Fibroblast of gingiva (primary cell): Measurements from ENCODE around the gene SYNDIG1L.
"Not testable (repeated sequence)": the region's sequence is repeated elsewhere in the genome, so short reads cannot be mapped to it uniquely, and the experiment has no call there.

Experiments used
- DNase-seq: peaks from one replicate; pipeline ENCODE4 v3.0.0-alpha.2; 2011; ENCODE audit warnings: low read depth

SYNDIG1L gene

DNA sequence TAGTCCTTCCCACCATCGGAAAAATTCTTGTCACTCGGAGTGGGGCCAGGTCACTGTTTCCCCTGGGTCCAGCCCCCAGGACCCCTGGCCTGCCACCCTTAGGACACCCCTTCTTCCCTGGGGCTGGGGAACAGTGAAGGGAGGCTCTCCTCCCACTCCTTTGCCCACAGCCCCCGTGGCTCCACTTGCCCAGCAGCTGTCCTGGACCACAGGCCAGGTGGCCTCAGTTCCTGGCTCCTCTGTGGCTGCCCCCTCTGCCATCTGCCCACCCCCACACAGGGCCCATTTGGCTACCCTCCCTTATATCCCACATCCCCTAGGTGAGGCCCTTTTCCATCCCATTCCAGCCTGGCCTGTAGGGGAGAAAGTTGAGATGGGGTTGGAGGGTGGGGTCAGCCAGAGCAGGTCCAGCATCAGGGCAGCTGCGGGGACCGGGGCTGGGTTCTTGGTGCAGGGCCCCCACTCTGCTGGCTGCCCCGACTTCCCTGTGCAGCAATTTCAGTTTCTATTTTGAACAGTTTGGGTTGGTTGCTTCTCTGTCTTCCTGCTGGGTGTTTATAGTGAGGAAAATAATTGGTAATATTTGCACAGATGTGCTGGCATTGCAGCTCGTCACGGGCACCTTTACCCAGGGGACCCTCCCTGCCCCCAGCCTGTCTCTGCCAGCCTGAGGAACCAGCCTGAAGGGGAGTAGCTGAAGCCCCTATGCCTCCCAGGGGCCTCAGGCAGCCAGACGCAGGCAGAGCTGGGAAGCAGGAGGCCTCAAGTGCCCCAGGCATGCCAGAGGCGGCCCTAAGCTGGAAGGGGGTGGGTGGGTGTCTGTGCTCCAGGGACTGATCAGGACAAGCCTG is 23.4 kb downstream of the SYNDIG1L start:
- no peak for DNase-seq

DNA sequence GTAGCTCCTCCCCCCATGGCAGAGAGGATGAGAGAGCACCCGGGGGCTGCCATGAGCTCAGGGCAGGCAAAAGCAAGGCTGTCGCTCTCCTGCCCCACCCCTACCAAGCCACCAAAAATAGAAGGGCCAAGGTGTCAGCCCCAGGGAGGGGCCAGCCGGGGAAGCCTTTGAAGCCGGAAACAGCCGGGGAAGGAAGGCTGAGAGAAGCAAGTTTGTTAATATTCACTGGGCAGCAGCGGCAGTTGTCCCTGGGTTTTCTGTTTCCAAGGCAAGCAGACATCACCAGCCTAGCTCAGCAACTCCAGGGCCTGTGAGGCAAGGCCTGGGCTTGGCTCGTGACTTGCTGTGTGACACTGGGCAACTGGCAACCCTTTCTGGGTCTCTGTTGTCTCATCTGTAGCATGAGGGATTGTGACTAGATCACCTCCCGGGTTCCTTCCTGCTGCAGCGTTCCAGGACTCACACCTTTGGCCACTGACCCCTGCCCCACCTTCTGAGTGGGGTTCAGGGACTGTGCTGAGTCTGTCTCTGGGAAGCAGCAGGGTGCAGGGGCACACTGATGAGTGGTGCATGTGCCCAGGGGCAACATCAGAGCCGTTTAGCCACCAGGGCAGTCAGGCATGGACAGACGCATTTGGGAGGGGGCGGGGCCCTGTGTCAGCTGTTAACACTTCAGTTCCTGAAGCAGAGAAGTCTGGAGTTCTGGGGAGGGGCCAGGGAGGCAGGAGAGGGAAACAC is 24.3 kb downstream of the SYNDIG1L start:
- no peak for DNase-seq

DNA sequence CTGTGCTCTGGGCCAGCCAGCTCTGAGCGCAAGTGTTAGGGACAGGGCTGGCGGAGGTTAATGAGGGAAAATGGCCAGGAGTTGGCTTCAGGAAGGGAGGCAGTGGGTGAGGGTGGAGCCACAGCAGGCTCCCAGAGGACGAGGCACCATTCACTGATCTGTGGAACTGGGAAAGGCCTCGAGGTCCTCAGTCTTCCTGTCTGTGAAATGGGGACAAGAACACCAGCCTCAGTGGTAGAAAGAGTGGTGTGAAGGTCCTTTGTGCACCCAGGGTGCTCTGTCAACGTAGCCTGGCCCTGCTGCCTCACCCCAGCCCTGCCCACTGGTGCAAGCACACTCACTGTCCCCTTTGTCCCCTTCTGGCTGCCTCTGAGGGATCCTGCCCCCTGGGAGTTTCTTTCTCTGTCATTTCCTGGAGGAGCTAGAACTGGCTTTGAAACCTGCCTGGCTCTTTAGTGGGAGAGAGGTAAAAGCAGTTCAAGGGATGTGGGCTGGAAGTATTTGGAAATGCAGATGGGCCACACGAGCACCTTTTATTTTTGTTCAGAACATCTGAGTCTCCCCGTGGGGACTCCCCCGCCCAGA is 25.0 kb downstream of the SYNDIG1L start:
- no peak for DNase-seq

DNA sequence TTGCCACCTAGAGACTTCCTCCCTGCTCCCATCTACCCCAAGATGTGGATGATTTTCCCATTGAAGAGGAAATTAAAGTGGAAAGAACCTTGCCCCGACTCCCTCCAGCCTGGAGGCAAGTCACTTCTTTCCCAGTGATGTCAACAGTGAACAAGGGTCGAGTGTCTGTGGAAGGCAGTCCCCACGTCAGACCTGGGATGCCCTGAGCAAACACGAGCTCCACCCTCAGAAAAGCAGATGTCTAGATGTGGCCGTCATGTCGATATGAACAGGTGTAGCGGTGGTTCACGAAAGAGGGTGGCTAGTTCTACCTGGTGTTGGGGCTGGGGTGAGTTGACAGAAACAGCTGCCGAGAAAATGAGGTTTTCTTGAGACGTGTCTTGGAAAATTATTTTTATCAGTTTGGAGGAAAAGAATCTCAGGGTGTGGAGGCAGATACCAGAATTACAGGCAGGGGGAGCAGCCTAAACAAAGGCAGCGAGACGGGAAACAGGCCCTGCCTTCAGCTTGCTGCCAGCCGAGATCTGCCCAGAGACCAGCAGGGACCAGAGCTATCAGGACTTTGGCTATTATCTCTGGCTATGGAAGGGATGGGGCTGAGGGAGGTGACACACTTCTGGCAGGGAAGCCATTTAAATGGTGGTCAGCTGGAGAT is 25.9 kb downstream of the SYNDIG1L start:
- DNase-seq: no peak

DNA sequence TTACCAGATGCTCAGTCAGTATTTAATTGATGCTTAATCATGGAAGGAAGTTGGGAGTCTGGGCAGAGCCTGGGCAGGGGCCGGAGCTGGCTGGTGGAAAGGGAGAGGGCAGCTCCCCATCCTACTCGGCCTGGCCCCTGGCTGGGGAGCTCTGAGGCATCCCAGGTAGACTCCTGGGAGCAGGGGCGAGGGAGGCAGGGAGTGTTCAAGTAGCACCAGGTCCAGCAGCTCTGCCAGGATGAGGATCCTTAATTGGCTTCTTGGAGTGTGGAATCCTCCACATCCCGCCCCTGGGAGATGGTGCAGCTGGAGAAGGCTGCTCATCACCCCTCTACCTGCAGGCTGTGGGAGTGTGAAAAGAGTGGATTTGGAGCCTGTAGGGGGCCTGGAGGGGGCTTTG is 30.9 kb downstream of the SYNDIG1L start:
- no peak for DNase-seq

DNA sequence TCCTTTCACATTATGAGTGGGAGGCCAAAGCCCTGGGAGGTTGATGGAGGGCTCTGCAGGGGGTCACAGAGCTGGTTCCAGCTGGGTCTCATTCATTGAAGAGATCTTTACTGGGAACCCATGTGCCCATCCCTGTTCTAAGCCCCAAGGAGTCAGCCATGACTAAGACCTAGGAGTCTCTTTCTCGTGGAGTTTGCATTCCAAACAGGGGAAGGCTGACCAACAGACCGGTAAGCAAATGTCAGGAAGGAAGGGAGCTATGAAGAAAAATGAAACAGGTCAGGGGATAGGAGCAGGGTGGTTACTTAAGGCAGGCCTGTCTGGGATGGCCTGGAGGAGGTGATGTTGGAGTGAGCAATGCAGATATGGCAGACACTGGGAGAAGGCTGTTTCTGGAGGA is 31.5 kb downstream of the SYNDIG1L start:
- DNase-seq: no peak

DNA sequence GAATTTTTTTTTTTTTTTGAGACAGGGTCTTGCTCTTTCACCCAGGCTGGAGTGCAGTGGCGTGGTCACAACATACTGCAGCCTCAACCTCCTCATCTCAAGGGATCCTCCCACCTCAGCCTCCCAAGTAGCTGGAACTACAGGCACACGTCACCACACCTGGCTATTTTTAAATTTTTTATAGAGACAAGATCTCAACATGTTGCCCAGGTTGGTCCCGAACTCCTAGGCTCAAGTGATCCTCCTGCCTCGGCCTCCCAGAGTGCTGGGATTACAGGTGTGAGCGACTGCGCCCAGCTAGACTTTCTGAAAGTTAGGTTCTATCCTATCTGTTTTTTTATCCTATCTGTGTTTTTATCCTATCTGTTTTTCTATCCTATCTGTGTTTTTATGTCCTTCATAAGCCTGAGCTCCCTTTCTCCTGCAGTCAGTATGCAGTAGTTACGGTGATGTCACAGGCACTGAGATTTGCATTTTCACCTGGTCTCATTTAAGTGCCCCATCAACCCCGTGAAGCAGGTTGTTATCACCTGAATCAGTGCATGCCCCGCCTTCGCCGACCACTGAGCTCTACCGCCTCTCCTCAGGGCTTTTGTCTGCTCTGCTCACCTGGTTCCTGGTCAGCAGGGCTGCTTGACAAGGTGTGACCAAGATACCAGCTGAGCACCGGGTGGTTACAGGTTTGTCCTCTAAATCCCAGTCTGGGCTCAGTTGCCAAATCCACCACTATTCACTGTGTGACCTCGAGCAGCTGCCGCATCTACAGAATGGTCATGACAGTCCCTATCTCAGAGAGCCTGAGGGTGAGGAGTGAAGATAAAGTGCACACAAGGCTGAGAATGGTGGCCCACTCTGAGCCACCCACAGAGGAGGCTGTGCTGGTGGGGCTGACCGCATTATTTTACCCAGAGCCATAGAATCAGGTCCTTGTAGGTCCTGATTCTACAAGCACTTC is 33.1 kb downstream of the SYNDIG1L start:
- no peak for DNase-seq

DNA sequence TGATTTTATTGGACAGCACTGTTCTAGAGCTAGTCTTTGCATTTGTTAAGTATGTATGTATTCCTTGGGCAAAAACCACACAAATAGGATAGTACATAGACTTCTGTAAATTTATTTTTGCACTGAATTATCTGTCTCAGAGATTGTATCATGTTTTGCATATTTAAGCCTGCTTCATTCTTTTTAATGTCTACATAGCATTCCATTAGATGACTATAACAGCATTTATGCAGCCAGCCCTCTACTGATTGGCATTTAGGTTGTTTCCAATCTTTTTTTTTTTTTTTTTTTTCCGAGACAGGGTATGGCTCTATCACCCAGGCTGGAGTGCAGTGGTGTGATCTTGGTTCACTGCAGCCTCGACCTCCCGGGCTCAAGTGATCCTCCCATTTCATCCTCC is 34.5 kb downstream of the SYNDIG1L start:
- no peak for DNase-seq

DNA sequence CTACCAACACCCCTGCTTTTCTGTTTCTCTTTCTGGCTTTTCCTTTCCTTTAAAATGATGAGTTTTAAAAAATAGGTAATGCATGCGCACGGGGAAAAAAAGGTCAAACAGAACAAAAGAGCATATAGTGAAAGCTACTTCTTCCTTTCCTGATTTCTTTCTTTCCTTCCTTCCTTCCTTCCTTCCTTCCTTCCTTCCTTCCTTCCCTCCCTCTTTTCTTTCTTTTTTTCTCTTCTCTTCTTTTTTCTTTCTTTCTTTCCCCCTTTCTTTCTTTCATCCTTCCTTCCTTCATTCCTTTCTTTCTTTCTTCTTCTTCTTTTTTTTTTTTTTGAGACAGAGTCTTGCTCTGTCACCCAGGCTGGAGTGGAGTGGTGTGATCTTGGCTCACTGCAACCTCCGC is 35.5 kb downstream of the SYNDIG1L start:
- DNase-seq: not testable (repeated sequence)

DNA sequence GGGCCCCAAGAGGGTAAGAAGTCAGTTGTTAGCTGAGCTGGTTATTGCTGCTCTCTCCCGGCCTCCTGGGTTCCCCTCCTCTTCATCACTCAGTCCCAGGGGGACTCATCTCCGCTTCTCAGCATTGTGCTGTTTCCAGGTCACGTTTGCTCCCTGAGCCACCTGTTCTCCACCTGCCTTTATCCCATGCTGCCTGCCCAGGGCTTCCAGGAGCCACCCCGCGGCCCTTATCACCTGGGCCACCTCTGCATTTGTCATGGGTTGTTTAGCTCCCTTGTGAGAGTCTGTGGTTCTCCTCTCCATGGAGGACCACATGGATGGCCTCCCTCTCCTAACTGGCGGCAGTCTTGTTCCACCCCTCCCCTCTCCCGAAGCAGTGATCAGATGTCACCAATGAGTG is 36.0 kb downstream of the SYNDIG1L start:
- no peak for DNase-seq

DNA sequence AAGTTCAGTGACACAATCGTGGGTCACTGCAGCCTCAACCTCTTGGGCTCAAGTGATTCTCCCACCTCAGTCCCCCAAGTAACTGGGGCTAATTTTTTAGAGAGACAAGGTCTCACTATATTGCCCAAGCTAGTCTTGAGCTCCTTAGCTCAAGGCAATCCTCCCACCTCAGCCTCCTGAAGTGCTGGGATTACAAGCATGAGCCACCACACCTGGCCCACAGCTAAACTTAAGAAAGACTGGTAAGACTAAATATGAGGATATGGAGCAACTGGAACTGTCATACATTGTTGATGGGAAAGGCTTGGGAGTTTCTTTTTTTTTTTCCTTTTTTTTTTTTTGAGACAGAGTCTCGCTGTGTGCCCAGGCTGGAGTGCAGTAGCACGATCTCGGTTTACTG is 43.8 kb downstream of the SYNDIG1L start:
- DNase-seq: no peak

DNA sequence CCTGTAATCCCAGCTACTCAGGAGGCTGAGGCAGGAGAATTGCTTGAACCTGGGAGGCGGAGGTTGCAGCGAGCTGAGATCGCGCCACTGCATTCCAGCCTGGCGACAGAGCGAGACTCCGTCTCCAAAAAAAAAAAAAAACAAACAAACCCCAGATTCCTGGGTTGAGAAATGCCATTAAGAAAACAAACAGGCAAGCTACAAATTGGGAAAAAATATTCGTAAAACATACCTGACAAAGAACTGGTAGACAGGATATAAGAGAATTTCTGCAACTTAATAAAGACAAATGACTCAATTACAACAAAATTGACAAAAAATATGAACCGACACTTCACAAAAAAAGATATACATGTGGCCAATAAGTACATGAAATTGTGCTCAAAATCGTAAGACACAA is 44.4 kb downstream of the SYNDIG1L start:
- not testable (repeated sequence) for DNase-seq

DNA sequence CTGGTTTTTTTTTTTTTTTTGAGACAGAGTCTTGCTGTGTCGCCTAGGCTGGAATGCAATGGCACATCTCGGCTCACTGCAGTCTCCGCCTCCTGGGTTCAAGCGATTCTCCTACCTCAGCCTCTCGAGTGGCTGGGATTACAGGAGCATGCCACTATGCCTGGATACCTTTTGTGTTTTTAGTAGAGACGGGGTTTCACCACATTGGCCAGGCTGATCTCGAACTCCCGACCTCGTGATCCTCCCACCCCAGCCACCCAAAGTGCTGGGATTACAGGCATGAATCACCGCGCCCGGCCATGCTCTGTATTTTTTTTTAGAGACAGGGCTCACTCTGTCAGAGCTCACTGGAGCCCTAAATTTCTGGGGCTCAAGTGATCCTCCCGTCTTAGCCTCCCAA is 45.2 kb downstream of the SYNDIG1L start:
- DNase-seq: no peak

DNA sequence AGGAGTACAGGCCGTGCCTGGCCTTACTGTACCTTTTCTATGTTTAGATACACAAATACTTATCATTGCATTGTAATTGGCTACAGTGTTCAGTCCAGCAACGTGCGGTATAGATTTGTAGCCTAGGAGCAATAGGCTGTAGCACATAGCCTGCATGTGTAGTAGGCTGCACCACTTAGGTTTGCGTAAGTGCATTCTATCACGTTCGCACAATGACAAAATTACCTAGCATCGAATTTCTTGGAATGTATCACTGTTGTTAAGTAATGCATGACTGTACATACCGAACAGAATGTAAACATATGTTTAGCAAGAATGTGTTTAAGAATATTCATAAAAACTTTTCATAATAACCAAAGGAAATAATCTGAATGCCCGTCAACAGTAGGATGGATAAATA is 45.8 kb downstream of the SYNDIG1L start:
- DNase-seq: peak; percentile 29

DNA sequence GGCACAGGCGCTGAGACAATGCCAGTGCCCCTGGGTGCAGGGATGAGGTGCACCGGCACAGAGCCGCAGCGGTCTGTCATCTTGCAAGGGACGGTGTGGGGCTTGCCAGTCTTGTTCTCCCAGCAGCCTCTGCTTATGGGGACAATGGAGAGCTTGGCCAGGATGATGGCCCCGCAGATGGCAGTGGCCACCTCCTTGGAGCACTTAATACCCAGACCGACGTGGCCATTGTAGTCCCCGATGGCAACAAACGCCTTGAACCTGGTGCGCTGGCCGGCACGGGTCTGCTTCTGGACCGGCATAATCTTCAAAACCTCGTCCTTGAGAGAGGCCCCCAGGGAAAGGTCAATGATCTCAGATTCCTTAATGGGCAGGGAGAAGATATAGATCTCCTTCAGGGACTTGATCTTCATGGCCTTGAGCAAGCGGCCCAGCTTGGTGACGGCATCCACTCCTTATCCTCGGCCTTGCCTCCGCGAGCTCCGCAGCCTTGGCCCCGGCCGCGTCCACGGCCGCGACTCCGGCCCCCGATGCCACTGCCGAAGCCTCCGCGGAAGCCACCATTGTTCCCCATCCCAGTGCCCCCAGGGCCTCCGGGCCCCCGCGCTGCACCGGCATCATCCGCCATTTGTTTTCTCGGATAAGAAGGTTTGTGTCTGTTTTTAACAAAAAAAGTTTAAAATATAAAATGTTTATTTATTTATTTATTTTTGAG is 47.9 kb downstream of the SYNDIG1L start:
- no peak for DNase-seq

DNA sequence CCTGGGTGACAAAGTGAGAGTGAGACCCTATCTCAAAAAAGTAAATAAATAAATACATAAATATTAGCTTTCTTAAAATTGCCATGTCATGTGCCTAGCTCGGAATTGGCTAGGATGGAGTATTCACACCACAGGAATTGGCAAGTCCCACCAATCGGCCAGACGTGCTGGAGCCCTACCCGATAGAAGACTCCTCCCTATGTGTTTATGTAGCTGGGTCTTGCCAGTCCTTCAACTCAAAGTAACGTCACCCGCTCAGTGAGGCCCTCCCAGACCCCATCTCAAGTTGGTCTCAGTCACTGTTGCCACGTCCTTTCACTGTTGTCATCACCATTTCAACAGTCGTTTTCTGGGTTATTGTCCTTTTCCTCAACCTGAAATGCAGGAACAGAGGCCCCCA is 57.6 kb downstream of the SYNDIG1L start:
- no peak for DNase-seq

DNA sequence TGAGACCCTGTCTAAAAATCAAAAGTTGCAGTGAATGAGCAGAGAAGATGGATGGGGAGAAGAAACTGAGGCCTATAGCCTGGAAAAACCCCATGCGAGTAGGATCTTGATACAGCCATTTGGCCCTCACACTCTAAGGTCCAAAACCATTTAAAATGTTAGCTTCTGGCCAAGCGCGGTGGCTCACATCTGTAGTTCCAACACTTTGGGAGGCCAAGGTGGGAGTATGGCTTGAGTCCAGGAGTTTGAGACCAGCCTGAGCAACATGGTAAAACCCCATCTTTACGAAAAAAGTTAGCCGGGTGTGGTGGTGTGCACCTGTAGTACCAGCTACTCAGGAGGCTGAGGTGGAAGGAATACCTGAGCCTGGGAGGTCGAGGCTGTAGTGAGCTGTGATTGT is 58.0 kb downstream of the SYNDIG1L start:
- DNase-seq: no peak

DNA sequence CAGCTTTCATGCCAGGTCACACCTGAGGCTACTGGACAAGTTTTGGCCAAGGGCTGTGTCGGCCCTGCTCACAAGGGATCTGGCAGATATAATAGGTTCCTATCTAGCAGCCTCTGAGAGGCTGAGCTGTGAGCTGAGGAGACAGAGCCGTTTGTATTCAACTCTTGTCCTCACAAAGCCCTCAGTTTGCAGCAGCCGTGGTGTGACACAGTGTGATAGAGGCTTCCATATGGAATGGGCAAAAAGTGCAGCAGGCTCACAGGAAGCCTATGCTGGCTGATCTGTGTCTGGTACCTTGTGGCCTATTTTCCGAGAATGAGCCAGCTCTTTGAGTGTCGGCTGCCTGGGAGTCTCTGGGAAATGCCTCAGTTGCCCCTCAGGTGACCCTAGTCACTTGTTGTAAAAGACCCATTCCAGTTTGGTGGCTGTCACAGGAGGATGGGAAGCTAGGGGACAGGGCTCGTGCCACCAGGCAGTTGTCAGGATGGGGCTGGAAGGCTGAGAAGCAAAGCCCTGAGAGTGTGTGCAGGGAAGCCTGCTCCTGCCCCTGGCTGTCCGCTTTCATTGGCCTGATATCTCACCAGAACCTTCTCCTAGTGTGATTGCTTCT is 61.6 kb downstream of the SYNDIG1L start:
- DNase-seq: no peak

DNA sequence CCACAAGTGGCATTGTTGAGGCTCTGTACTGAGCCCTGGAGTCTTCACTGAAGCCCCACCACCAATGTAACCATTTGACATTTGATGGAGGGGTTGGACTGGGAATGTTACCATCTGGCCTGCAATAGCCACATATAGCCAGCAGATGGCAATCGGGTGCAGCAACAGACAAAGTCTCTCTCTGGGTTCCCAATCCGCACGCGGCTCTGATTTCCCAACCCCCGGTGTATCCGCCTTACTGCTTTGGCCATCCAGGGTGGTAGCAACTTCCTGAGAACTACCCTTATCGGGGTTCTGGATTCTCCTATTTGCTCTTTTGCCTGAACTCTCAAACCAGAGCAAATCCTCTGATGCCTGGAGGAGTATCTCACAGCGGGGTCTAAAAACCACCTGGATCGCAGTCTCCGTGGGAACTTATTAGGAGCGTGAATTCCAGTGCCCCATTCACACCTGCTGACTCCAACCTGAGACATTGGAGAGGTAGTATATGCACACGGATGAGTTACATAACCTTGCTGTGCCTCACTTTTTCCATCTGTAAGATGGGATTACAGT is 63.6 kb downstream of the SYNDIG1L start:
- peak; percentile 69 for DNase-seq

DNA sequence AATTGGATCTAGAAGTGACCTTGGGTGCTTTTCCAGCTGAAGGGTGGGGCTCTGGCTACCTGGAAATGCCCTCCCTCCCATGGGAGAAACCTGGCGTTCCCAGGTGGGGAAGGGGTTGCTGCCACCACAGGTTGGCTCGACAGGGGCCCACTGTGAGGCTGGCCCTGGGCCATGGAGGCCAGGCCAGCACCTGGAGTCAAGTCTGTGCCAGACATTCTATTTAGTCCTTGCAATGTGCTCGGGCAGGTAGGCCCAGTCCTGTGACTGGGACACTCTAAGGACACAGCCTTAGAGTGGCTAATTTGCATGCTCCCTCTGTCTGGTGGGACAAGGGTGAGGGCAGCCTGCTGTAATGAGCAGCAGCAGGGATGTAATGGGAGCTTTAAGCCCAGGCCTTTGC is 65.8 kb downstream of the SYNDIG1L start:
- no peak for DNase-seq
